T-helper 2 cell treated with Interferon-gamma antibody and Interleukin-4, amounts not matched to agents 100 ng/mL and 5 ng/mL, for 36 hours (primary cell): ENCODE results near the gene NEURL1. TPM values are rescaled to one million over a fixed set of nuclear protein-coding genes. Genes with fewer than 3 reads are reported as not detected.
"Not testable (repeated sequence)": the region's sequence is repeated elsewhere in the genome, so short reads cannot be mapped to it uniquely, and the experiment has no call there.

Source experiments
- intact Hi-C: fragments of 100-400 bp; cut with micrococcal nuclease; formaldehyde crosslinking; loops from one replicate; pipeline ENCODE4 v1.15.1; 2023
- total RNA-seq: library from RNA; stranded (reverse); gene quantifications from 2 replicates; pipeline ENCODE4 v1.2.3, GENCODE V29; 2022

Gene NEURL1
- total RNA-seq, 1 donor from 2014 or later, result 1.5 TPM

- intact Hi-C loops, result loop anchor here (10.0 kb wide), 1 partner anchor 93 kb away; no protein-coding TSS in a partner anchor
Measured at GRCh38 chr10:103491729-103492364, 1.7 kb upstream of the NEURL1 start.

DNA sequence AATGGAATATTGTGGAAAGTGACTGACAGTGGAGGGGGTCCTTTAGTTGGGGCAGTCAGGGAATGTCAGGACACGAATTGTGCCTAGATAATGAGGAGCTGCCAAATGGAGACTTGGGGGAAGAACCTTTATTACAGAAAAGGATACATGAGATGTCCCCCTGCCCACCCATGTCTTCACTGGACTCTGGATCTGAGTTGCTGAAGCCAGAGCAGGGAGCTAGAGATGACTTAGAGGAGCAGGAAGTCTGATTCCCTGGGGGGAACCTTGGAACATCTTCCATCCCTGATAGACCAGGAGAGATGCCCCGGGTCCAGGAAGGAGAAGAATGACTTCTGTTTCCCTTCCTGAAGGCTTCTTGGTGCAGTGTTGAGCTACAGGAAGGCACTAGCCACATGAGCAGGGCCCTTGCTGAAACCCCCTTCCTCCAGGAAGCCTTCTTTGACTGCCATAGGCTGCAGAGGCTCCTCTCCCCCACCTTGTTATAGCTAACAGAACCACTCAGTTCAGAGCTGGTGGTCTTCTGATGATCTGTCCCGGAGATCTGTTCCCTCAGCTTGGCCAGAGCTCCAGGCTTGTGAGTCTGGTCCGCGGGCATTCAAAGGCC lies 747 bp upstream of the NEURL1 start:
- intact Hi-C loops, result loop anchor here (10.0 kb wide), 1 partner anchor 92 kb away; no protein-coding TSS in a partner anchor

- intact Hi-C loops, result loop anchor here (10.0 kb wide), 1 partner anchor 91 kb away; no protein-coding TSS in a partner anchor
Measured at GRCh38 chr10:103493916-103494877, 692 bp downstream of the NEURL1 start.

DNA sequence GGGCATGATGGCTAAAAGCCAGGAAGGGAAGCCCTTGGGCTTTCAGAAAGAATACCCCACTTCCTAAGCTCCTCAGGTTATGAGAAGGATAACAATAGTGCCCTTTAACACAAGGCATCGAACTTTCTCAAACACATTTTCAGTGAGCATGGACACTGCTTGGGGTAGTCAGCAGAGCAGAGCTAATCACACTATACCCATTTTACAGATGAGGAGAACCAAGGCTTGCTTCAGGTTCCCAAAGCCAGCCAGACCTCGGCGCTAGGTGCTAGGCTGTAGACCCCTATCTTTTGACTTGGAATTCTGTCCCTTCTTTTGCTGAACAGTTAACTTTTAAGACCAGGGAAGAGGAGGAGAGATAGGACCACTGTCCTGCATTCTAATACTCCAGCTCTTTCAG lies 1.8 kb downstream of the NEURL1 start:
- intact Hi-C loops, result loop anchor here (10.0 kb wide), 1 partner anchor 89 kb away; no protein-coding TSS in a partner anchor

DNA sequence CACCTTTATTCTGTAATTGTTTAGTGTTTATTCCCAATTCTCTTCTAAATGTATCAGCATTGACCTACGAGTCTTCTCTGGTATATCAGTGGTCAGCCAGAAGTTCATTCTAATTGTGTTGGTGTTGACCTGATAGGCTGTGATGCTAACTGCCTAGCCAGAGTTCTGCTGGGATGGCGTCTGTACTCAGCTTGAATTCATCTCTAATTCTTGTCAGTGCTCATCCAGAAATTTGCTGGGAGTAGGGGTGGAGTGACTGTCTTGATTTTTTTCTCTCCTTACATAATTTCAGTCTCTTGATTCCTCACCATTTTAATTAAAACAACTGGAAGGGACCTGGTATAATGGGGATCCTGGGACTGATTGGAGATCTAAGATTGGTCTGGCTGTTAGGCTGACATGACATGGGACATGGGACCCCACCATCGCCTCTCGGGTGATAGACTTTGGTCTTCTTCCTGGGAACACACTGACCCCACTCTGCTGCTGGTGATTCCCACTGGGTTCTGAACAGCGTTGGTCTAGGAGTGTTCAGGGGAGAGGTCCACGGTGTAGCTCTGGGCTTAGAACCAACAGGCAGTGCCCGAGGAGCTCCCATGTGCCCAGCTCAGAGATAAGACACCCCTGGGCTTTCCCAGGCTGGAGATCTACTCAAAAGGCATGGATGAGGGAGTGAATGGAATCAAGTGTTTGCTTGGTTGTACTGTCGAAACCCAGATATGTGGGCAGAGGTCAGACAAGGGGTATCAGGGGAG lies 3.8 kb downstream of the NEURL1 start:
- intact Hi-C loops, result loop anchor here (10.0 kb wide), 1 partner anchor 87 kb away; no protein-coding TSS in a partner anchor

GRCh38 chr10:103498936-103499638 lies 5.6 kb downstream of the NEURL1 start:
- intact Hi-C loops, result loop anchor here (10.0 kb wide), 1 partner anchor 86 kb away; no protein-coding TSS in a partner anchor

- intact Hi-C loops, result loop anchor here (10.0 kb wide), 1 partner anchor 85 kb away; no protein-coding TSS in a partner anchor
Measured at GRCh38 chr10:103499881-103500280, 6.4 kb downstream of the NEURL1 start.

- intact Hi-C loops, result no loop called here
Measured at GRCh38 chr10:103500481-103500880, 7.0 kb downstream of the NEURL1 start.

- intact Hi-C loops, result no loop called here
Measured at GRCh38 chr10:103501186-103501585, 7.7 kb downstream of the NEURL1 start.

GRCh38 chr10:103502849-103503660 lies 9.6 kb downstream of the NEURL1 start:
- intact Hi-C loops, result no loop called here

DNA sequence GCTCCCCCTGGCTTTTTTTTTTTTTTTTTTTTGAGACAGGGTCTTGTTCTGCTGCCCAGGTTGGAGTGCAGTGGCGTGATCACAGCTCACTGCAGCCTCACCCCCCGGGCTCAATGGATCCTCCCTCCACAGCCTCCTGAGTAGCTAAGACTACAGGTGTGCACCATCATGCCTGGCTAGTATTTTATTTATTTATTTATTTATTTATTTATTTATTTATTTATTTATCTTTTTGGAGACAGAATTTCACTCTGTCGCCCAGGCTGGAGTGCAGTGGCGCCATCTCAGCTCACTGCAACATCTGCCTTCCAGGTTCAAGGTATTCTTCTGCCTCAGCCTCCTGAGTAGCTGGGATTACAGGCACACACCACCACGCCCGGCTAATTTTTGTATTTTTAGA lies 10.3 kb downstream of the NEURL1 start:
- intact Hi-C loops, result not testable (repeated sequence)

DNA sequence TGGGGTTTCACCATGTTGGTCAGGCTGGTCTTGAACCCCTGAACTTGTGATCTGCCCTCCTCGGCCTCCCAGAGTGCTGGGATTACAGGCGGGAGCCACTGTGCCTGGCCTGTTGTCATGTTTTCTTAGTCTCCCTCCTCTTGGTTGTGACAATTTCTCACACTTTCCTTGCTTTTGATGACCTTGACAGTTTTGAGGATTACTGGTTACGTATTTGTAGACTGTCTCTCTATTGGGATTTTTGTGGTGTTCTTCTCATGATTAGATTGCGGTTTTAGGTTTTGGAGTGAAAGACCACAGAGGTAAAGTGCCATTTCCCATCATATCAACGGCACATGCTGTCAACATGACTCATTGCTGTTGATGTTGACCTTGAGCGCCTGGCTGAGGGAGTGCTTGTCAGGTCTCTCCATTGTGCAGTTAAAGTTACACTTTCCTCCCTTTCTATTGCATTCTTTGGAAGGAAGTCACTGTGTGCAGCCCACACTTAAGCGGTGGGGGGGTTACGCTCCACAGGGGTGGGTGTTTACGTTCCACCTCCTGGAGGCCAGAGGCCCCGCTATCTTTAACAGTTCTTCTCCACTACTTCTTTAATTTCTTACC lies 10.8 kb downstream of the NEURL1 start:
- intact Hi-C loops, result no loop called here

- intact Hi-C loops, result no loop called here
Measured at GRCh38 chr10:103506061-103506460, 12.6 kb downstream of the NEURL1 start.

- intact Hi-C loops, result no loop called here
Measured at GRCh38 chr10:103507235-103508191, 14.0 kb downstream of the NEURL1 start.

DNA sequence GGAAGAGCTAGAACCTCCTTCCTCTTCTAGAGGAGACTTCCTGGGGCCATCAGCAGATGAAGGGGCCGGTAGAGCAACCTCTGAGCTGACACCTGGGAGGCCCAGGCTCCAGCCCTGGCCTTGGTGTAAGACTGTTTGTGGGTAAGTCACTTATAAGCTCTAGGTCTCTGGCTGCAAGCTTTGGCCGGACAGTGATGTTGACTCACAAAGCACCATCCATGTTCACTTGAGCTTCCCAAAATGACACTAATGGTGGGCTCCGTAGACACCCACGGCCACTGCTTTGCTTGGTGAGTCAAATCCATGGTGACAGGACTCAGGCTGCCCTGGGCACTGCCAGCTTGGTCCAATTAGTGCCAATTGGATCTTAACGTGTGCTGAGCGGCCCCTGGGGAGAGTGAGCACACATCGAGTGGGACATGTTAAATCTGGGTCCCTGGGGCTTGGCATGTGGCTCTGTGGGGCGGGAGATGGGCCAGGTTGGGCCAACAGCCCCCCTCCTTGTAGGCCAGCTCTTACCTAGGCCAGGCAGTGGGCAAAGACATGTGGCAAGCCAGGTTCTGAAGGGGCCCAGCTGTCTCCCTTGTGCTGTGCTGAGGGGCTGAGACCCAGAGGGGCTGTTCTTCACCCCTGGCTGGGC lies 16.7 kb downstream of the NEURL1 start:
- intact Hi-C loops, result no loop called here

DNA sequence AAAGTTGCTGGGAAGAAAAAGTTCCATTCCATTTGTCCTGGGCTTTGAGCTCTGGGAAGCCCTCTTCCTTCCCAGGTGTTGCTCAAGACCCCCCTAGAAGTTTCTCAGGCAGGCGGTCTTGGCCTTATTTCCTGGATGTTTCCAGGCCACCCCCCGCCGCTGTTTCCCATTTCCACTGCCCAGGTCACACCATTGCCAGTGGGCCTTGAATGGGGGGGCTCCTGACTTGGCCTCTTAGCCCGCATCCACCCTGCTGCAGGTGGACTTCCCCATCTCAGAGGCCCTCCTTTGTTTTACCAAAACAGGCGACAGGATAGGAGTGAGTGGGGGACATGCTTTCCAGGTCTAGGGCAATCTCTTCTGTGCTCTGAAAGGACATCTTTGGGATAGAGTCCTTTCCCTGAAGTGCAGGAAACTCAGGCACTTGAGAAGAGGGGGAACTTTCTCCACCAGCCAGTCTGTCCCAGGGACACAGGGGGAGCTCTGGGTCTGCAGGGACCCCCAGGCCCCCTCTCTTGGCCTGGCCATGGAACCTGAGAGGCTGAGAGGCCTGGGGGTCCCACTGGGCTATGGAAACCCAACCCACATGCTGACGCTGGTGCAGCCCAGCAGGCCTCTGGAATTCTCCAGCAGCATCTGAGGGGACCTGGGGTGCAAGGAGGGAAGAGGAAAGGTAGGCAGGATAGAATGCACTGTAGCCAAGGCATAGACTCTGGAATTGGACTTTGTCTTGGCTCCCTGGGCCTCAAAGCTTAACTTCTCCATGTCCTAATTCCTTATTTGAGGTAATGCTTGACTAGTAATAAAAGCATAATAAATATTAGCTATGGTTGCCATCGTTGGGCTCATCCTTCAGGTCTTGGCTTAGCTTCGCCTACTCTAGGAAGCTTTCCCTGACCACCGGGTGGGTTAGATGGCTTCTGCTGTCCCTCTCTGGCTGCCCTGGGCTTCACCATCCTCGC lies 17.6 kb downstream of the NEURL1 start:
- intact Hi-C loops, result no loop called here
